ENCODE data around the gene RNF141.

DNA sequence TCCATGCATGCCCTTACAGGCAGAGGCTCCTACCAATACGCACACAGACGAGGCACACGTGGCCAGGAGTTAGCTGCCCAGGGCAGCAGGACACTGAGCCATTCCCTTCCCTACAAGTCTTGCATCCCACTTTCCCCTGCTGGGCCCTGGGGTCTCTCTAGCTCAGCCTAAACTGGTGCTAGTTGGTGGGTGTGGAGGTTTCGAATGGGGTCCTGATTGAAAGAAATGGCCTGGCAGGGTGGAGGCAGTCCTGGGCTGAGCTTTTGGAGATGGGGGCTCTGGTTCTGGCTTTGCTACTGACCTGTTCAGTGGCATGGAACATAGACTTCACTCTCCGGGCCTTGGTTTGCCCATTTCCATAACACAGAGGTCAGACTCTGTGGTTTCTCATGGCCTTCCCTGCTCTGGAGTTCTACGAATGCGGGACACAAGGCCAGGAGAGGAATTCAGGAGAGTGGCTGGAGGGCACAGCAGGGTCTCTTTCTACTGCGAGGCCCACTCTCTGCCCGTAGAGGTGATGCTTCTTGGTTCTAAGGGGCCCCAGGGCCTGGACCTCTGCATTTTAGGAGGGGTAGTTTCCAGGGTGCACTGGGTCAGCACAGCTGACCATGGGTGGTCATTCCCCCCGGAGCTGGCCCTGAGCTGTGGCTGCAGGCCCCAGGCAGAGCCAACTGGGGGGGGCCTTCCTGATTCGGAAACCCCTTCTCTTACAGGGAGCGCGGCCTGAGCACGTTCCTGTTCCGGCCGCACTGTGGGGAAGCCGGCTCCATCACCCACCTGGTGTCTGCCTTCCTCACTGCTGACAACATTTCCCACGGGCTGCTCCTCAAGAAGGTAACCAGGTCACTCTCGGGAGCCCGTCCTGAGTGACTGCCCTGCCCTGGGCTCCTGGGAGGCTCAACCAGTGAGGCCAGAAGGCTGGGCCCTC, 40.0 kb downstream of the RNF141 start:
- TF ChIP-seq, protein P1, sequence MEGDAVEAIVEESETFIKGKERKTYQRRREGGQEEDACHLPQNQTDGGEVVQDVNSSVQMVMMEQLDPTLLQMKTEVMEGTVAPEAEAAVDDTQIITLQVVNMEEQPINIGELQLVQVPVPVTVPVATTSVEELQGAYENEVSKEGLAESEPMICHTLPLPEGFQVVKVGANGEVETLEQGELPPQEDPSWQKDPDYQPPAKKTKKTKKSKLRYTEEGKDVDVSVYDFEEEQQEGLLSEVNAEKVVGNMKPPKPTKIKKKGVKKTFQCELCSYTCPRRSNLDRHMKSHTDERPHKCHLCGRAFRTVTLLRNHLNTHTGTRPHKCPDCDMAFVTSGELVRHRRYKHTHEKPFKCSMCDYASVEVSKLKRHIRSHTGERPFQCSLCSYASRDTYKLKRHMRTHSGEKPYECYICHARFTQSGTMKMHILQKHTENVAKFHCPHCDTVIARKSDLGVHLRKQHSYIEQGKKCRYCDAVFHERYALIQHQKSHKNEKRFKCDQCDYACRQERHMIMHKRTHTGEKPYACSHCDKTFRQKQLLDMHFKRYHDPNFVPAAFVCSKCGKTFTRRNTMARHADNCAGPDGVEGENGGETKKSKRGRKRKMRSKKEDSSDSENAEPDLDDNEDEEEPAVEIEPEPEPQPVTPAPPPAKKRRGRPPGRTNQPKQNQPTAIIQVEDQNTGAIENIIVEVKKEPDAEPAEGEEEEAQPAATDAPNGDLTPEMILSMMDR (tag by site-specific recombination; IDR thresholded peaks at IDR 0.05): no peak
- TF ChIP-seq ZNF423 (tag by site-specific recombination; IDR thresholded peaks at IDR 0.05) (no peak), ZNF274 (IDR thresholded peaks at IDR 0.05; ENCODE audit: low read length) (no peak), ZNF274 (tag by site-specific recombination; IDR thresholded peaks at IDR 0.05; ENCODE audit: borderline replicate concordance) (no peak), YY1 (tag by site-specific recombination; IDR thresholded peaks at IDR 0.05) (no peak), ZBTB1 (tag by site-specific recombination; IDR thresholded peaks at IDR 0.05) (no peak), ZBTB21 (tag by site-specific recombination; IDR thresholded peaks at IDR 0.05) (no peak), OSR2 (tag by site-specific recombination; IDR thresholded peaks at IDR 0.05) (no peak), ZNF426 (tag by site-specific recombination; IDR thresholded peaks at IDR 0.05) (no peak)
- TF ChIP-seq, protein P2, sequence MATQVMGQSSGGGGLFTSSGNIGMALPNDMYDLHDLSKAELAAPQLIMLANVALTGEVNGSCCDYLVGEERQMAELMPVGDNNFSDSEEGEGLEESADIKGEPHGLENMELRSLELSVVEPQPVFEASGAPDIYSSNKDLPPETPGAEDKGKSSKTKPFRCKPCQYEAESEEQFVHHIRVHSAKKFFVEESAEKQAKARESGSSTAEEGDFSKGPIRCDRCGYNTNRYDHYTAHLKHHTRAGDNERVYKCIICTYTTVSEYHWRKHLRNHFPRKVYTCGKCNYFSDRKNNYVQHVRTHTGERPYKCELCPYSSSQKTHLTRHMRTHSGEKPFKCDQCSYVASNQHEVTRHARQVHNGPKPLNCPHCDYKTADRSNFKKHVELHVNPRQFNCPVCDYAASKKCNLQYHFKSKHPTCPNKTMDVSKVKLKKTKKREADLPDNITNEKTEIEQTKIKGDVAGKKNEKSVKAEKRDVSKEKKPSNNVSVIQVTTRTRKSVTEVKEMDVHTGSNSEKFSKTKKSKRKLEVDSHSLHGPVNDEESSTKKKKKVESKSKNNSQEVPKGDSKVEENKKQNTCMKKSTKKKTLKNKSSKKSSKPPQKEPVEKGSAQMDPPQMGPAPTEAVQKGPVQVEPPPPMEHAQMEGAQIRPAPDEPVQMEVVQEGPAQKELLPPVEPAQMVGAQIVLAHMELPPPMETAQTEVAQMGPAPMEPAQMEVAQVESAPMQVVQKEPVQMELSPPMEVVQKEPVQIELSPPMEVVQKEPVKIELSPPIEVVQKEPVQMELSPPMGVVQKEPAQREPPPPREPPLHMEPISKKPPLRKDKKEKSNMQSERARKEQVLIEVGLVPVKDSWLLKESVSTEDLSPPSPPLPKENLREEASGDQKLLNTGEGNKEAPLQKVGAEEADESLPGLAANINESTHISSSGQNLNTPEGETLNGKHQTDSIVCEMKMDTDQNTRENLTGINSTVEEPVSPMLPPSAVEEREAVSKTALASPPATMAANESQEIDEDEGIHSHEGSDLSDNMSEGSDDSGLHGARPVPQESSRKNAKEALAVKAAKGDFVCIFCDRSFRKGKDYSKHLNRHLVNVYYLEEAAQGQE (tag by site-specific recombination; IDR thresholded peaks at IDR 0.05): no peak
- TF ChIP-seq, protein P3, sequence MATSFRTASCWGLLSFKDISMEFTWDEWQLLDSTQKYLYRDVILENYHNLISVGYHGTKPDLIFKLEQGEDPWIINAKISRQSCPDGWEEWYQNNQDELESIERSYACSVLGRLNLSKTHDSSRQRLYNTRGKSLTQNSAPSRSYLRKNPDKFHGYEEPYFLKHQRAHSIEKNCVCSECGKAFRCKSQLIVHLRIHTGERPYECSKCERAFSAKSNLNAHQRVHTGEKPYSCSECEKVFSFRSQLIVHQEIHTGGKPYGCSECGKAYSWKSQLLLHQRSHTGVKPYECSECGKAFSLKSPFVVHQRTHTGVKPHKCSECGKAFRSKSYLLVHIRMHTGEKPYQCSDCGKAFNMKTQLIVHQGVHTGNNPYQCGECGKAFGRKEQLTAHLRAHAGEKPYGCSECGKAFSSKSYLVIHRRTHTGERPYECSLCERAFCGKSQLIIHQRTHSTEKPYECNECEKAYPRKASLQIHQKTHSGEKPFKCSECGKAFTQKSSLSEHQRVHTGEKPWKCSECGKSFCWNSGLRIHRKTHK (tag by site-specific recombination; IDR thresholded peaks at IDR 0.05): no peak
- TF ChIP-seq, protein P4, sequence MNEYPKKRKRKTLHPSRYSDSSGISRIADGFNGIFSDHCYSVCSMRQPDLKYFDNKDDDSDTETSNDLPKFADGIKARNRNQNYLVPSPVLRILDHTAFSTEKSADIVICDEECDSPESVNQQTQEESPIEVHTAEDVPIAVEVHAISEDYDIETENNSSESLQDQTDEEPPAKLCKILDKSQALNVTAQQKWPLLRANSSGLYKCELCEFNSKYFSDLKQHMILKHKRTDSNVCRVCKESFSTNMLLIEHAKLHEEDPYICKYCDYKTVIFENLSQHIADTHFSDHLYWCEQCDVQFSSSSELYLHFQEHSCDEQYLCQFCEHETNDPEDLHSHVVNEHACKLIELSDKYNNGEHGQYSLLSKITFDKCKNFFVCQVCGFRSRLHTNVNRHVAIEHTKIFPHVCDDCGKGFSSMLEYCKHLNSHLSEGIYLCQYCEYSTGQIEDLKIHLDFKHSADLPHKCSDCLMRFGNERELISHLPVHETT (tag by site-specific recombination; IDR thresholded peaks at IDR 0.05): no peak
- TF ChIP-seq, protein P5, sequence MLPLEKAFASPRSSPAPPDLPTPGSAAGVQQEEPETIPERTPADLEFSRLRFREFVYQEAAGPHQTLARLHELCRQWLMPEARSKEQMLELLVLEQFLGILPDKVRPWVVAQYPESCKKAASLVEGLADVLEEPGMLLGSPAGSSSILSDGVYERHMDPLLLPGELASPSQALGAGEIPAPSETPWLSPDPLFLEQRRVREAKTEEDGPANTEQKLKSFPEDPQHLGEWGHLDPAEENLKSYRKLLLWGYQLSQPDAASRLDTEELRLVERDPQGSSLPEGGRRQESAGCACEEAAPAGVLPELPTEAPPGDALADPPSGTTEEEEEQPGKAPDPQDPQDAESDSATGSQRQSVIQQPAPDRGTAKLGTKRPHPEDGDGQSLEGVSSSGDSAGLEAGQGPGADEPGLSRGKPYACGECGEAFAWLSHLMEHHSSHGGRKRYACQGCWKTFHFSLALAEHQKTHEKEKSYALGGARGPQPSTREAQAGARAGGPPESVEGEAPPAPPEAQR (tag by site-specific recombination; IDR thresholded peaks at IDR 0.05): no peak
